T-helper 2 cell treated with Interferon-gamma antibody and Interleukin-4, amounts not matched to agents 5 μg/mL and 100 μg/mL, for 36 hours (primary cell): ENCODE data around the gene RPS2.

Experiments
- DNase-seq: peaks from one replicate; pipeline ENCODE4 v3.0.0; 2021; ENCODE audit warnings: low spot score
- H3K27ac Mint-ChIP-seq: one replicate; pipeline ENCODE4 v1.8.0; 2021; ENCODE audit warnings: mild to moderate bottlenecking, mixed read lengths
- H3K27me3 Mint-ChIP-seq: one replicate; pipeline ENCODE4 v1.8.0; 2021; ENCODE audit warnings: low read depth, mixed read lengths
- H3K36me3 Mint-ChIP-seq: one replicate; pipeline ENCODE4 v1.8.0; 2021; ENCODE audit warnings: low read depth, mixed read lengths
- H3K4me1 Mint-ChIP-seq: one replicate; pipeline ENCODE4 v1.8.0; 2021; ENCODE audit warnings: low read depth, mixed read lengths
- H3K4me3 Mint-ChIP-seq: one replicate; pipeline ENCODE4 v1.8.0; 2022; ENCODE audit warnings: mild to moderate bottlenecking, moderate library complexity, mixed read lengths
- H3K9me3 Mint-ChIP-seq: one replicate; pipeline ENCODE4 v1.8.0; 2021; ENCODE audit warnings: mixed read lengths

The RPS2 gene

GRCh38 chr16:1913327-1914083 is 51.1 kb downstream of the RPS2 start:
- Mint-ChIP-seq H3K36me3 (no peaks in the 10 kb centered on the region), H3K27me3 (peaks cover 29% of the 10 kb centered on the region), H3K9me3 (no peaks in the 10 kb centered on the region), H3K27ac (no peak overlapping the region), H3K4me3 (no peak overlapping the region), H3K4me1 (no peaks in the 10 kb centered on the region)
- DNase-seq = no peak

- Mint-ChIP-seq H3K27me3 (peaks cover 30% of the 10 kb centered on the region), H3K4me1 (no peaks in the 10 kb centered on the region), H3K27ac (no peak overlapping the region), H3K9me3 (no peaks in the 10 kb centered on the region), H3K36me3 (no peaks in the 10 kb centered on the region), H3K4me3 (no peak overlapping the region)
- no peak for DNase-seq
These were observed 52.4 kb downstream of the RPS2 start for GRCh38 chr16:1912215-1912543.
